Measurements from ENCODE around the gene APOF. TPM values are rescaled to one million over a fixed set of nuclear protein-coding genes. Genes with fewer than 3 reads are reported as not detected.
A peak's percentile ranks its signal among the peaks of the same experiment; 100 is the strongest.

Gene APOF
- total and polyA plus RNA-seq, 2 of the 8 experiments (the other 6 are each of a cell fraction or from before 2014, with no cell fraction given): not detected

DNA sequence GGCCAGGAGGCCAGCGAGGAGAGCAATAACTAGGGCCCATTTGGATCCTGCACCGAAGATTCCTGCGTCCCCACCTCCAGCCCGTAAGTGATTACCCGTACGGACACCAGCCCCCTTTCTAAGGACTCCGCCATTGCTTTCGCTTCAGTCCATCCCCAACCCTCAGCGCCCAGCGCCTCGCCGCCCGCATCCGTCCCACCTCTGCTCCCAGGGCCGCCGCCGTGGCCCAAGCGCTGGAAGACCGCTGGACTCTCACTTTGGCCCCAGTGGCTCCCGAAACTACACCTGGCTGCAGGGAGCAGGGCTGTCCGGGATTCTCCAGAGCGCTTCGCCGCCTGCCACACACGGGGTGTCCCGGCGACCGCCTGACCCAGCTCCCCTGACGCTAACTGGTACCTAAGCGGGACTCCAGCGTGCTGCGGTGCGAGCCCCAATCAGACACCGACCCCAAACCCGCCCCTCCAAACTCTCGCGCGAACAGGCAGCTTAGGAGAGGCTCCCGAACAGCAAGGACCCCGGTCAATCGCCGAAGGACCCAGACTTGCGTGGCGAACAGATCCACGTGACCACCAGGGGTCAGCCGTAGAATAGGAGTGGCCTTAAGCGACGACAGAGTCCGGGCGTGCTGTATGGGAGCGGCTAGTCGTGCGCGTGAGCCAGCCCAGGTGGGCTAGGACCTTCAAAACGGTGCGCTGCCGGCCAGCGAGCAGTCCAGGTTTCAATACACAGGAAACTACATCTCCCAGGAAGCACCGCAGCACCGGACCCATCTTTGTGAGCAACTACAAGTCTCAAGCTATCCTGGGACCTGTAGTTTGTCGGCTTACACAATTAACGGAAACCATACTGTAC is 46.8 kb downstream of the APOF start, which contains the start of gene CNPY2 (continued):
- peak; percentile 69 for TF ChIP-seq USF2 (IDR thresholded peaks at IDR 0.05; ENCODE audit: low read length)
- no peak for TF ChIP-seq SP2 (IDR thresholded peaks at IDR 0.05; ENCODE audit: low read length)
- TF ChIP-seq RNF2 (IDR thresholded peaks at IDR 0.05; ENCODE audit: borderline replicate concordance, low read depth, low read length, missing control alignments, poor library complexity, severe bottlenecking): no peak
- TF ChIP-seq POU5F1 (IDR thresholded peaks at IDR 0.05; ENCODE audit: low read depth, low read length): no peak
- TF ChIP-seq NRF1 (IDR thresholded peaks at IDR 0.05; ENCODE audit: low read depth, low read length): no peak
- TF ChIP-seq SUZ12 (IDR thresholded peaks at IDR 0.05; ENCODE audit: low read length): no peak
- no peak for TF ChIP-seq ZNF274 (IDR thresholded peaks at IDR 0.05; ENCODE audit: borderline replicate concordance, extremely low read depth, low read length)
- no peak for TF ChIP-seq TEAD4 (IDR thresholded peaks at IDR 0.05; ENCODE audit: low read depth, low read length)
- TF ChIP-seq GABPA (IDR thresholded peaks at IDR 0.05; ENCODE audit: borderline replicate concordance, insufficient read depth, low read length): peak; percentile 70; the same call in 1 of the 2 replicates
- TF ChIP-seq KDM1A (IDR thresholded peaks at IDR 0.05; ENCODE audit: borderline replicate concordance, low read length): no peak
- peak; percentile 89; the same call in 1 of the 2 replicates for TF ChIP-seq POLR2AphosphoS5 (IDR thresholded peaks at IDR 0.05; ENCODE audit: low read depth, low read length)
- peak; percentile 63 for TF ChIP-seq ASH2L (IDR thresholded peaks at IDR 0.05; ENCODE audit: low read length)
- TF ChIP-seq RFX5 (IDR thresholded peaks at IDR 0.05; ENCODE audit: borderline replicate concordance, low read depth, low read length): no peak
- TF ChIP-seq CTBP2 (IDR thresholded peaks at IDR 0.05; ENCODE audit: borderline replicate concordance, insufficient read depth, insufficient read length, low read length): no peak
- TF ChIP-seq POLR2A (IDR thresholded peaks at IDR 0.05; ENCODE audit: control extremely low read depth in 1 of 2, low read depth in 2 of 2, low read length in 2 of 2): peak; percentile 84 to 97
- no peak for TF ChIP-seq SRF (IDR thresholded peaks at IDR 0.05; ENCODE audit: low read depth, low read length)
- no peak for TF ChIP-seq RBBP5 (IDR thresholded peaks at IDR 0.05; ENCODE audit: borderline replicate concordance, low read depth, low read length)
- TF ChIP-seq KDM4A (IDR thresholded peaks at IDR 0.05; ENCODE audit: low read depth, low read length, severe bottlenecking): peak; percentile 80
- TF ChIP-seq EZH2 (IDR thresholded peaks at IDR 0.05; ENCODE audit: low read depth, low read length, severe bottlenecking): no peak
- no peak for TF ChIP-seq HDAC2 (IDR thresholded peaks at IDR 0.05; ENCODE audit: borderline replicate concordance in 1 of 2, low read depth in 2 of 2, low read length in 2 of 2)
- TF ChIP-seq, protein P1, sequence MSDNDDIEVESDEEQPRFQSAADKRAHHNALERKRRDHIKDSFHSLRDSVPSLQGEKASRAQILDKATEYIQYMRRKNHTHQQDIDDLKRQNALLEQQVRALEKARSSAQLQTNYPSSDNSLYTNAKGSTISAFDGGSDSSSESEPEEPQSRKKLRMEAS (IDR thresholded peaks at IDR 0.05): peak; percentile 82
- TF ChIP-seq TAF1 (IDR thresholded peaks at IDR 0.05; ENCODE audit: low read depth, low read length): peak; percentile 98
